ENCODE data around the gene LACTB. TPM values are rescaled to one million over a fixed set of nuclear protein-coding genes. Genes with fewer than 3 reads are reported as not detected.

LACTB gene
- total RNA-seq, 4 donors from 2014 or later = 35.4 to 41.1 (median 38.6) TPM

- no peak for DNase-seq
- no peaks in the 10 kb centered on the region for H3K4me1 ChIP-seq
These were observed 15.1 kb downstream of the LACTB start for GRCh38 chr15:63136742-63137141.

GRCh38 chr15:63140936-63141335, 19.3 kb downstream of the LACTB start:
- TF ChIP-seq POLR2A (IDR thresholded peaks at IDR 0.05) (no peak), CTCF (IDR thresholded peaks at IDR 0.05 in 4 of 5, conservative IDR thresholded peaks at IDR 0.05 in 1 of 5) (no peak)
- Histone ChIP-seq H3K4me3 (no peak overlapping the region), H3K27me3 (no peaks in the 10 kb centered on the region), H3K27ac (no peak overlapping the region), H3K4me1 (no peaks in the 10 kb centered on the region), H3K36me3 (no peaks in the 10 kb centered on the region), H3K9me3 (no peaks in the 10 kb centered on the region)
- DNase-seq (no peak), ATAC-seq (no peak)
- in situ Hi-C loops (cut with MboI; ENCODE audit: low sequenced_read_pairs in 4 of 4) (no loop called here), intact Hi-C loops (cut with DNase I; ENCODE audit: low total_unique reads) (no loop called here)

More at GRCh38 chr15:63136742-63137141, 15.1 kb downstream of the LACTB start:
- no peaks in the 10 kb centered on the region for H3K27me3 ChIP-seq
- in situ Hi-C loops (cut with MboI; ENCODE audit: low sequenced_read_pairs in 4 of 4) (no loop called here), intact Hi-C loops (cut with DNase I; ENCODE audit: low total_unique reads) (no loop called here)
- H3K27ac ChIP-seq = no peak overlapping the region
- no peaks in the 10 kb centered on the region for H3K9me3 ChIP-seq
- TF ChIP-seq POLR2A (IDR thresholded peaks at IDR 0.05) = no peak
- TF ChIP-seq CTCF (IDR thresholded peaks at IDR 0.05 in 4 of 5, conservative IDR thresholded peaks at IDR 0.05 in 1 of 5) = no peak
- no peak overlapping the region for H3K4me3 ChIP-seq
- H3K36me3 ChIP-seq = no peaks in the 10 kb centered on the region
- ATAC-seq = no peak

GRCh38 chr15:63145426-63145825, 23.8 kb downstream of the LACTB start:
- Histone ChIP-seq H3K4me3 (no peak overlapping the region), H3K27me3 (no peaks in the 10 kb centered on the region), H3K27ac (no peak overlapping the region), H3K9me3 (no peaks in the 10 kb centered on the region), H3K36me3 (peaks cover 0 to 16% of the 10 kb centered on the region in 2 donors), H3K4me1 (peaks cover 4 to 5% of the 10 kb centered on the region in 2 donors)
- in situ Hi-C loops (cut with MboI; ENCODE audit: low sequenced_read_pairs in 4 of 4) = no loop called here
- TF ChIP-seq CTCF (IDR thresholded peaks at IDR 0.05 in 4 of 5, conservative IDR thresholded peaks at IDR 0.05 in 1 of 5) (no peak), POLR2A (IDR thresholded peaks at IDR 0.05) (no peak)
- ATAC-seq = no peak
- intact Hi-C loops (cut with DNase I; ENCODE audit: low total_unique reads) = no loop called here
- DNase-seq = no peak

- Histone ChIP-seq H3K36me3 (peaks cover 0 to 27% of the 10 kb centered on the region in 2 donors), H3K4me3 (no peak overlapping the region), H3K27me3 (no peaks in the 10 kb centered on the region), H3K9me3 (no peaks in the 10 kb centered on the region), H3K27ac (no peak overlapping the region), H3K4me1 (peaks cover 5 to 8% of the 10 kb centered on the region in 2 donors)
- in situ Hi-C loops (cut with MboI; ENCODE audit: low sequenced_read_pairs in 4 of 4) (no loop called here), intact Hi-C loops (cut with DNase I; ENCODE audit: low total_unique reads) (no loop called here)
- no peak for DNase-seq
- TF ChIP-seq POLR2A (IDR thresholded peaks at IDR 0.05) (no peak), CTCF (IDR thresholded peaks at IDR 0.05 in 4 of 5, conservative IDR thresholded peaks at IDR 0.05 in 1 of 5) (no peak)
- ATAC-seq = no peak
These were observed 25.0 kb downstream of the LACTB start for GRCh38 chr15:63146684-63147083.

GRCh38 chr15:63151665-63152064, 30.0 kb downstream of the LACTB start:
- Histone ChIP-seq H3K36me3 (peaks cover 0 to 66% of the 10 kb centered on the region in 2 donors), H3K4me1 (peaks cover 18 to 32% of the 10 kb centered on the region in 2 donors), H3K4me3 (no peak overlapping the region), H3K27ac (no peak overlapping the region), H3K27me3 (no peaks in the 10 kb centered on the region), H3K9me3 (no peaks in the 10 kb centered on the region)
- in situ Hi-C loops (cut with MboI; ENCODE audit: low sequenced_read_pairs in 4 of 4) = no loop called here
- intact Hi-C loops (cut with DNase I; ENCODE audit: low total_unique reads) = loop anchor here (10.0 kb wide), 1 partner anchor 107 kb away; the partner anchor contains the start of gene TPM1
- DNase-seq (no peak), ATAC-seq (no peak)
- no peak for TF ChIP-seq CTCF (IDR thresholded peaks at IDR 0.05 in 4 of 5, conservative IDR thresholded peaks at IDR 0.05 in 1 of 5)
- no peak for TF ChIP-seq POLR2A (IDR thresholded peaks at IDR 0.05)
